Measurements from ENCODE around the gene SENP2.

Gene SENP2

DNA sequence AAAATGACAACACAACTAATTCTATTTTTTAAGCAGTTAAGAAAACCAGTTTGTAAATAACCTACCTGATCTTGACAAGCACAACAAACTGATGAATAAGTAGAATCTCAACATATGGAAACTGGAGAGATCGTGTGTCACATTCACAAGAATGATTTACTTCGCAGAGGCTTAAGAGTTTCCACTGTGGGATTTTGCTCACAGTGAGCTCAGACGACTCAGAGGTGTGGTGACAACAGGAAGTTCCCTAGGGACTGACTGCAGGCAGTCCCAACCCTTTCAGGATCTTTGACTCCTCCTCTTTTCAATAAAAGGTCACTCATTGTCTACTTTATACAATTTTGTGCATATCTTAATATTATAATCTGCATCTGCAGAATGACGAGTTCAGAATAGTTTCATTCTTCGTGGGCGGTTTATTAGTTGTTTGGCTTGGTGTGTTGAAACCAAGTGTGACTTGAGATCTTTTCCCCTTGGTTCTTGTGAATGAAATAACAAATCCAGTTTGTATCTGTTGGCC is 33.7 kb upstream of the SENP2 start, which contains the start of gene LIPH:
Gene LIPH, minus strand, starts transcription at position 231 of the 520 bp plus-strand sequence. Its CDS starts 117 bp downstream, at position 114.
- TF ChIP-seq TOX (CRISPR knock-in tag; IDR thresholded peaks at IDR 0.05; ENCODE audit: borderline replicate concordance) (no peak), ZFP3 (CRISPR knock-in tag; IDR thresholded peaks at IDR 0.05) (no peak), ARNTL (CRISPR knock-in tag; IDR thresholded peaks at IDR 0.05; ENCODE audit: borderline replicate concordance, low read depth) (no peak), ZNF8 (CRISPR knock-in tag; IDR thresholded peaks at IDR 0.05) (no peak), ESRRG (CRISPR knock-in tag; IDR thresholded peaks at IDR 0.05) (no peak), ZFP30 (CRISPR knock-in tag; IDR thresholded peaks at IDR 0.05) (no peak), ZNF70 (CRISPR knock-in tag; IDR thresholded peaks at IDR 0.05) (no peak), SNAI2 (CRISPR knock-in tag; IDR thresholded peaks at IDR 0.05) (no peak), ZC3H10 (CRISPR knock-in tag; IDR thresholded peaks at IDR 0.05) (no peak)
- TF ChIP-seq, protein P1, sequence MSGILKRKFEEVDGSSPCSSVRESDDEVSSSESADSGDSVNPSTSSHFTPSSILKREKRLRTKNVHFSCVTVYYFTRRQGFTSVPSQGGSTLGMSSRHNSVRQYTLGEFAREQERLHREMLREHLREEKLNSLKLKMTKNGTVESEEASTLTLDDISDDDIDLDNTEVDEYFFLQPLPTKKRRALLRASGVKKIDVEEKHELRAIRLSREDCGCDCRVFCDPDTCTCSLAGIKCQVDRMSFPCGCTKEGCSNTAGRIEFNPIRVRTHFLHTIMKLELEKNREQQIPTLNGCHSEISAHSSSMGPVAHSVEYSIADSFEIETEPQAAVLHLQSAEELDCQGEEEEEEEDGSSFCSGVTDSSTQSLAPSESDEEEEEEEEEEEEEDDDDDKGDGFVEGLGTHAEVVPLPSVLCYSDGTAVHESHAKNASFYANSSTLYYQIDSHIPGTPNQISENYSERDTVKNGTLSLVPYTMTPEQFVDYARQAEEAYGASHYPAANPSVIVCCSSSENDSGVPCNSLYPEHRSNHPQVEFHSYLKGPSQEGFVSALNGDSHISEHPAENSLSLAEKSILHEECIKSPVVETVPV (CRISPR knock-in tag; IDR thresholded peaks at IDR 0.05), result no peak
- TF ChIP-seq, protein P2, sequence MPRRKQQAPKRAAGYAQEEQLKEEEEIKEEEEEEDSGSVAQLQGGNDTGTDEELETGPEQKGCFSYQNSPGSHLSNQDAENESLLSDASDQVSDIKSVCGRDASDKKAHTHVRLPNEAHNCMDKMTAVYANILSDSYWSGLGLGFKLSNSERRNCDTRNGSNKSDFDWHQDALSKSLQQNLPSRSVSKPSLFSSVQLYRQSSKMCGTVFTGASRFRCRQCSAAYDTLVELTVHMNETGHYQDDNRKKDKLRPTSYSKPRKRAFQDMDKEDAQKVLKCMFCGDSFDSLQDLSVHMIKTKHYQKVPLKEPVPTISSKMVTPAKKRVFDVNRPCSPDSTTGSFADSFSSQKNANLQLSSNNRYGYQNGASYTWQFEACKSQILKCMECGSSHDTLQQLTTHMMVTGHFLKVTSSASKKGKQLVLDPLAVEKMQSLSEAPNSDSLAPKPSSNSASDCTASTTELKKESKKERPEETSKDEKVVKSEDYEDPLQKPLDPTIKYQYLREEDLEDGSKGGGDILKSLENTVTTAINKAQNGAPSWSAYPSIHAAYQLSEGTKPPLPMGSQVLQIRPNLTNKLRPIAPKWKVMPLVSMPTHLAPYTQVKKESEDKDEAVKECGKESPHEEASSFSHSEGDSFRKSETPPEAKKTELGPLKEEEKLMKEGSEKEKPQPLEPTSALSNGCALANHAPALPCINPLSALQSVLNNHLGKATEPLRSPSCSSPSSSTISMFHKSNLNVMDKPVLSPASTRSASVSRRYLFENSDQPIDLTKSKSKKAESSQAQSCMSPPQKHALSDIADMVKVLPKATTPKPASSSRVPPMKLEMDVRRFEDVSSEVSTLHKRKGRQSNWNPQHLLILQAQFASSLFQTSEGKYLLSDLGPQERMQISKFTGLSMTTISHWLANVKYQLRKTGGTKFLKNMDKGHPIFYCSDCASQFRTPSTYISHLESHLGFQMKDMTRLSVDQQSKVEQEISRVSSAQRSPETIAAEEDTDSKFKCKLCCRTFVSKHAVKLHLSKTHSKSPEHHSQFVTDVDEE (CRISPR knock-in tag; IDR thresholded peaks at IDR 0.05), result no peak
- TF ChIP-seq, protein P3, sequence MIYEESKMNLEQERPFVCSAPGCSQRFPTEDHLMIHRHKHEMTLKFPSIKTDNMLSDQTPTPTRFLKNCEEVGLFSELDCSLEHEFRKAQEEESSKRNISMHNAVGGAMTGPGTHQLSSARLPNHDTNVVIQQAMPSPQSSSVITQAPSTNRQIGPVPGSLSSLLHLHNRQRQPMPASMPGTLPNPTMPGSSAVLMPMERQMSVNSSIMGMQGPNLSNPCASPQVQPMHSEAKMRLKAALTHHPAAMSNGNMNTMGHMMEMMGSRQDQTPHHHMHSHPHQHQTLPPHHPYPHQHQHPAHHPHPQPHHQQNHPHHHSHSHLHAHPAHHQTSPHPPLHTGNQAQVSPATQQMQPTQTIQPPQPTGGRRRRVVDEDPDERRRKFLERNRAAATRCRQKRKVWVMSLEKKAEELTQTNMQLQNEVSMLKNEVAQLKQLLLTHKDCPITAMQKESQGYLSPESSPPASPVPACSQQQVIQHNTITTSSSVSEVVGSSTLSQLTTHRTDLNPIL (CRISPR knock-in tag; IDR thresholded peaks at IDR 0.05; ENCODE audit: low read depth), result no peak
- no peak for ATAC-seq

DNA sequence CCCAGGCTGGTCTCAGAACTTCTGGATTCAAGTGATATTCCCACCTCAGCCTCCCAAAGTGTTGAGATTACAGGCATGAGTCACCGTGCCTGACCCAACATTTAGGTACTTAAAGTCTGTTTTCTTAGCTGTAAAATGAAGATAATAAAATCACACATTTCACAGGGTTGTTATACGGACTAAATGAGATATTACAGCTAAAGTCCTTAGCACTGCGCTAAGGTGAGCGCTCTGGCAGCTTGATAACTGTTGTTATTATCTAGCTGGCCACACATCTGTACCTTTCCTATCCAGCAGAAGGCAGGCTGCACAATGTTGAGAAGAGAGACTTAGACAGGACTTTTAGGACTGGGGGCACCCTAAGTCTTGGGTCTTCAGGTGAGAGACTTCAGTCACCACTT is 31.0 kb upstream of the SENP2 start:
- ATAC-seq, result no peak
- no peak for TF ChIP-seq TCF4 (CRISPR knock-in tag; IDR thresholded peaks at IDR 0.05; ENCODE audit: borderline replicate concordance)
- TF ChIP-seq, protein P4, sequence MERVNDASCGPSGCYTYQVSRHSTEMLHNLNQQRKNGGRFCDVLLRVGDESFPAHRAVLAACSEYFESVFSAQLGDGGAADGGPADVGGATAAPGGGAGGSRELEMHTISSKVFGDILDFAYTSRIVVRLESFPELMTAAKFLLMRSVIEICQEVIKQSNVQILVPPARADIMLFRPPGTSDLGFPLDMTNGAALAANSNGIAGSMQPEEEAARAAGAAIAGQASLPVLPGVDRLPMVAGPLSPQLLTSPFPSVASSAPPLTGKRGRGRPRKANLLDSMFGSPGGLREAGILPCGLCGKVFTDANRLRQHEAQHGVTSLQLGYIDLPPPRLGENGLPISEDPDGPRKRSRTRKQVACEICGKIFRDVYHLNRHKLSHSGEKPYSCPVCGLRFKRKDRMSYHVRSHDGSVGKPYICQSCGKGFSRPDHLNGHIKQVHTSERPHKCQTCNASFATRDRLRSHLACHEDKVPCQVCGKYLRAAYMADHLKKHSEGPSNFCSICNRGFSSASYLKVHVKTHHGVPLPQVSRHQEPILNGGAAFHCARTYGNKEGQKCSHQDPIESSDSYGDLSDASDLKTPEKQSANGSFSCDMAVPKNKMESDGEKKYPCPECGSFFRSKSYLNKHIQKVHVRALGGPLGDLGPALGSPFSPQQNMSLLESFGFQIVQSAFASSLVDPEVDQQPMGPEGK (CRISPR knock-in tag; IDR thresholded peaks at IDR 0.05; ENCODE audit: borderline replicate concordance), result no peak
- TF ChIP-seq, protein P3 (CRISPR knock-in tag; IDR thresholded peaks at IDR 0.05; ENCODE audit: low read depth), result no peak

DNA sequence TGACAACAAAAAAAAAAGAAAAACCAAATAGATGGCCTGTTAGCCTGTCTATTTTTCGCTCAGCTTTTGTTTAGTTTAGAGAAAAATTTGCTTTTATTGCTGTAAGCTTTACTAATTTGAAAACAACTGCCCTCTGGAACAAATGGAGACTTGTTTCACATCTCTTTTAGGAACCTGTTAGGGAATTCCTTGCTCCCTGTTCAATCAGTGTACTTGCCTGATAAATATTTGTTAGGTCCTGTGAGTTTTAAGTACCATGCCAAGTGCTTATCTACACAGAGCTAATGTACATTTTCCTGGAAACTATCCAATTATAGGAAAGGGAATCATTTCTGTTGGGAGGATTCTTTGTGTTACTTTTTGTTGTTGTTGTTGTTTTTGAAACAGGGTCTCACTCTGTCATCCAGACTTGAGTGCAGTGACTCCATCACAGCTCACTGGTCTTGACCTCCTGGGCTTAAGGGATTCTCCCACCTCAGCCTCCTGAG is 30.2 kb upstream of the SENP2 start:
- ATAC-seq, result no peak
- no peak for TF ChIP-seq SNAI2 (CRISPR knock-in tag; IDR thresholded peaks at IDR 0.05)
- TF ChIP-seq CSDC2 (CRISPR knock-in tag; IDR thresholded peaks at IDR 0.05), result no peak
- TF ChIP-seq ISL1 (CRISPR knock-in tag; IDR thresholded peaks at IDR 0.05), result no peak
- TF ChIP-seq ZFP30 (CRISPR knock-in tag; IDR thresholded peaks at IDR 0.05), result no peak
- TF ChIP-seq, protein P4 (CRISPR knock-in tag; IDR thresholded peaks at IDR 0.05; ENCODE audit: borderline replicate concordance), result no peak
- TF ChIP-seq, protein P1 (CRISPR knock-in tag; IDR thresholded peaks at IDR 0.05), result no peak
- TF ChIP-seq, protein P2 (CRISPR knock-in tag; IDR thresholded peaks at IDR 0.05), result no peak
- no peak for TF ChIP-seq OSR1 (CRISPR knock-in tag; IDR thresholded peaks at IDR 0.05)
- TF ChIP-seq RARB (CRISPR knock-in tag; IDR thresholded peaks at IDR 0.05), result no peak
- no peak for TF ChIP-seq ZNF565 (CRISPR knock-in tag; conservative IDR thresholded peaks at IDR 0.05; ENCODE audit: low read depth)
- TF ChIP-seq ZFP3 (CRISPR knock-in tag; IDR thresholded peaks at IDR 0.05), result no peak
